HG02571 (cell line): ENCODE data around the gene CHRNB4.

ENCODE experiments used
- ATAC-seq: cut with Tn5 transposase; IDR thresholded peaks from one replicate; pipeline ENCODE4 v1.9.1; 2021; ENCODE audit warnings: mild to moderate bottlenecking, moderate library complexity; ENCODE audit not compliant: unreplicated experiment

Gene CHRNB4

GRCh38 chr15:78635346-78635745, 5.7 kb downstream of the CHRNB4 start:
- ATAC-seq: no peak

- ATAC-seq: no peak
Observed at GRCh38 chr15:78634210-78635145, 6.5 kb downstream of the CHRNB4 start.

GRCh38 chr15:78633348-78633747, 7.7 kb downstream of the CHRNB4 start:
- ATAC-seq: no peak

- no peak for ATAC-seq
Observed at GRCh38 chr15:78630886-78631633, 9.9 kb downstream of the CHRNB4 start.

GRCh38 chr15:78629716-78630065, 11.3 kb downstream of the CHRNB4 start:
- no peak for ATAC-seq

- no peak for ATAC-seq
Observed at GRCh38 chr15:78629031-78629715, 11.8 kb downstream of the CHRNB4 start.

- ATAC-seq: no peak
Observed at GRCh38 chr15:78628227-78628626, 12.8 kb downstream of the CHRNB4 start.

- no peak for ATAC-seq
Observed at GRCh38 chr15:78627348-78627747, 13.7 kb downstream of the CHRNB4 start.

- ATAC-seq: no peak
Observed at GRCh38 chr15:78626381-78626995, 14.5 kb downstream of the CHRNB4 start.

- no peak for ATAC-seq
Observed at GRCh38 chr15:78625606-78626280, 15.3 kb downstream of the CHRNB4 start.

GRCh38 chr15:78624651-78625590, 16.1 kb downstream of the CHRNB4 start:
- ATAC-seq: no peak

- ATAC-seq: no peak
Observed at GRCh38 chr15:78623786-78624497, 17.1 kb downstream of the CHRNB4 start.

- no peak for ATAC-seq
Observed at GRCh38 chr15:78621810-78622402, 19.1 kb downstream of the CHRNB4 start.

- ATAC-seq: no peak
Observed at GRCh38 chr15:78620527-78621421, 20.2 kb downstream of the CHRNB4 start, which contains the start of gene CHRNA3. TSS of gene CHRNA3 (minus strand) at chr15:78620996. CDS start at chr15:78620794, 202 bp downstream.

GRCh38 chr15:78620021-78620526, 20.9 kb downstream of the CHRNB4 start:
- no peak for ATAC-seq

GRCh38 chr15:78619022-78619950, 21.7 kb downstream of the CHRNB4 start:
- no peak for ATAC-seq
